Ecto neural progenitor cell (in vitro differentiated cells): ENCODE measurements around the gene TAS1R2.
A peak's percentile ranks its signal among the peaks of the same experiment; 100 is the strongest.
"Not testable (repeated sequence)": the region's sequence is repeated elsewhere in the genome, so short reads cannot be mapped to it uniquely, and the experiment has no call there.

Experiments used
- DNase-seq: peaks from one replicate; pipeline ENCODE4 v3.0.0-alpha.2; 2018; ENCODE audit warnings: low spot score

TAS1R2 gene

GRCh38 chr1:18859560-18859959 is at the start of gene TAS1R2:
Gene TAS1R2, minus strand, starts transcription at chr1:18859660. Its CDS starts 0 bp downstream, at chr1:18859660.
- no peak for DNase-seq

DNA sequence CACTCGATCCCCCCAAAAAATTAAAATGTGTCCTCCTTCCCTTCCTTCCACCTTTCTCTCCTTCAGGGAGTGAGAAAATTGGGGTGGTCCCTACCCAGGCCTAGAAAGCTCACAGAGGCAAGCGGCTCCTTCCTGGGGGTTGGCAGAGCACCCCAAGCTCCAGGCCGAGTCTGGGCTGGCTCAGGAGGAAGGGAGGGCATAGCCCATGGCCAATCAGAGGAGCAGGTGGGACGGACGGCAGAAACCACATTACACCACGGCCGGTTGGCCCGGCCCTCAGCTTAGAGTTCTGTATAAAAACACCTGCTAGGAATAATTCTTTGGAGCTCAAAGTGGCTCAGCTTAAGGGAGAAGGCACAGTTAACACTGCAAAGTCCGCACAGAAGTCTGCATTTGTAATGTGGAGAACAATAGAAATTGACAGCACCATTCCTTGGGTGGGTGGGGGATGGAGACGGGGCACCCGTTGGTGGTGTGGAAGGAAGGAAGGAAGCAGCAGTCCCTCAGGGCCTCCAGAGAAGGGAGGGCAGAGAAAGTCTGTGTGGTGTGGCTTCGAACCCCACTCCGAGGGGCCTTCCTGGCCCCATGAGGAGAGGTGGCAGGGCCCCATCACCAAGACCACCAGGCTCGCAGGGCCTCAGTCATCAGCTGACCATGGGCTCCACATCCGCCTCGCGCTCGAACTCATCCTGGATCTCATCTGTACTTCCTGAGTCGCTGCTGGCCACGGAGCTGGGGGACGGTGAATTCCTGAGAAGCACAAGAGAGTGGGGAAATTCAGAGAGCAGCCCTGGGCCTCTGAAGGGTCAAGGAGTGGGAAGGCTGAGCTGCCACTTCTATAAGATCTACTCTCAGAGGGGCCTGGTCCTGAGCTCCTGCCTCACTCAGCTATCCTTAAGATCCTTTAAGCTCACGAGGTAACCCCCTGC is 48.7 kb upstream of the TAS1R2 start:
- DNase-seq: no peak

DNA sequence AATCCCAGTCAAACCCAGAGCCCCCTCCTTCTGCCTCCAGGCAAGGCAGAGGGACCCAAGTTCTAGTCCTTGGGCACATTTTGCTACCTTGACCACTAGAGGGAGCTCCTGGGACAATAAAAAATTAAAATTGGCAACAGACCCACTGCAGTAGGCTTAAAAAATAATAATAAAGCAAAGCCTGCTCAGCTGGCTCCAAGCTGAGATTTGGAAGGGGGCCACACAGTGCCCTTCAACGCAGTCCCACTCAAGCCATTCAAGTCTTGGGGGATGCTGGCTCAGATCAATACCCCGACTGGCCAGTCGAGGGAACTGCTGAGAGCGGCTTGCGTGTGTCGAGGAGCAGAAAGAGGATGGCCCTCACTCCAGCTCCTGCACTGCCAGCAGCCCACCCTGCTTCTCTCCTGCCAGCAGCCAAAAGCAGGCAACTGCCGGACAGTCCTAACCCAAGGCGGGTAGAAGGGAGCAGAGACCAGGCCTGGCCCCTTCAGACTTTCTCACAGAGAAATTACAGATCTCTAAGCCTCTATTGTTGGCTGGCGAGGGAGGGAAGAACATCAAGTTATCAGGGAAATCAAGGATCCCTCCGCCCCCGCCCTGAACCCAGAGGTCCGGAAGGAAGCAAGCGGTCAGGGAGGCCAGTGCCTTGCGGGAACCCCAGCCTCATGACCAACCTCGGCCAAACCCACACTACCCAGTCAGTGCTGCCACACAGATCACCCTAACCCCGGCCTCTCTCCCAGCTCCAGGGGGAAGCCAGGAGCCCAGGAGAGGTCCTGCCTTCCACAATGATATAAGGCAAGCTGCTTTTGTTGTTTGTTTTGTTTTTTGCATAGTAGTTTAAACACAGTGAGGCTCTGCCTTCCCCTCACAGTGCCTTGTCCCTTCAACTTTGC is 47.8 kb upstream of the TAS1R2 start:
- DNase-seq: peak; percentile 73

DNA sequence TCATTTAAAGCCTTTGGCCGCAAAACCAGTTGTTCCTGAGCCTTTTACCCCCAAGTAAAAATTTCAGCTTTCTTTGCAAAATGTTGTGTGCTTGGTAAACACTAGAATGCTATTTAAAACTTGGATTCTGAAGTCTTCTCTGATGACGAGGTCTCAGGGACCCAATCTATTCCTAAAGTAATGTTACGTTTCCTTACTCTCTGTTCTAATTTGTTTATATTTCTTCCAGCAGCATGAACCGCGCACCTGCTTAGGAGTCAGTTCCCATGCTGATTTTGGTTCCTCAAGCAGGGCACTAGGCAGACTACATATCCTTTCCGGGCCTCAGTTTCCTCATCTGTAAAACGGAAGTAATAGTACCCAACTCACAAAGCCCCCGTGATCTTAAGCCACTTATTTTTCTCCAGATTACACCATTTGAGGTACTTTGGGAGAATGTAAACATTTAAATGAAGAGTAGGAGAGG is 43.9 kb upstream of the TAS1R2 start:
- no peak for DNase-seq

- DNase-seq: peak; percentile 97
These were observed 43.2 kb upstream of the TAS1R2 start, which contains the start of gene ALDH4A1 for GRCh38 chr1:18902523-18903290. Gene ALDH4A1, minus strand, starts transcription at chr1:18902555. Its CDS starts 32 bp downstream, at chr1:18902523.

GRCh38 chr1:18901952-18902522 is 42.6 kb upstream of the TAS1R2 start:
- no peak for DNase-seq

DNA sequence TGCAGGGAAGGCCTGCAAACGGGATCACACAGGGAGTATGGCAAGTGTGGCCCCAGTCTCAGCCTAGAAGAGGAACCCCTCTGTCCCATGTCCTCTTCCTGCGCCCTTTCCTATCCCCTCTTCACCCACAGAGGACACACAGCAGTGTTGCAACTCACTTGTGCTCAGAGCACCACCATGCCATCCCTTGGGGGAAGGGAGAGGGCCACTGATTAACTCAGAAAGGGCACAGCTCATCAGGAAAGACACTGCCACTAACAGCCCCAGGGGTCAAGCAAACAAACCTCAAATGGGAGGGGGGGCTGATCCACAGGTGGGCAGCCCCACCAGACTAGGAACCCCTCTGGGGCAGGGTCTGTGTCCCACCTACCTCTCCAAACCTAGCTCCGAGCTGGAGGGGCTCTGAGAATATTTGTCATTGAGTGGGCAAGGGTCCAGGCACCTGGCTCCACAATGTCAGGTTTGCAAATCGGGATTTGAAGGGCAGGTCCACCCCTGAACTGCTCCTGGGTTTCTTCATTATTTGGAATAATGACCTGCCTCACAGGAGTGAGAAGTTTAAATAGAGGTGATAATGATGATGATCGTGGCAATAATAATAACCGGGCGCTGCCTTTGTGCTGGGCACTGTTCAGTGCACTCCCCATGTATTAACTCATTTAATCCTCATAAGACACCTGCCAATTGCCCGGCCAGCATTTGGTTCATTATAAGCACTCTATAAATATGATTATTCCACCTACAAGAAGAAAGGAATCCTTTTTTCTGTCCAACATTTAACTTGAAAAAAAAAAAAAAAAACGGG is 41.9 kb upstream of the TAS1R2 start:
- DNase-seq: no peak

DNA sequence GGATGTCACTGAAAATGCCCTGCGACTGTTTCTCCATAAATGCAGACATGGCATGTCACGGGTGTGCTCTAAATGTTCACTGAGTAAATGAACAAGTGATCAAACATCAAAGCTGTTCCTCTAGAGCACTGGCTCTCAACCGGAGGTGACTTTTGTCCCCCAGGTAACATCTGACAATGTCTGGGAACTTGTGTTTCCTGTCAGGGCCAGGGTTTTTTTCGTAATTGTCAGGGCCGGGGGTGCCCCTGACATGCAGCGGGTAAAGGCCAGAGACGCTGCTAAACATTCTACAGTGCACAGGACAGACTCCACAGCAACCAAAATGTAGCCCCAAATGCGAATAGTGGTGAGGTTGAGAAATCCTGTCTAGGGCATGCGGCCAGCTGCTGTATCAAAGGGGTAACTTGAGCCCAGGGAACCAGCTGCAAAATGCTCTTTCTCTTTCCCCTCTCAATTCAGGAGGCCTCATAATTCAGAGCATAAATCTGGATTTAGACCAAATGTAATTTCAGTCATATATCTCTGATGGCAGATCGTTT is 40.9 kb upstream of the TAS1R2 start:
- no peak for DNase-seq

DNA sequence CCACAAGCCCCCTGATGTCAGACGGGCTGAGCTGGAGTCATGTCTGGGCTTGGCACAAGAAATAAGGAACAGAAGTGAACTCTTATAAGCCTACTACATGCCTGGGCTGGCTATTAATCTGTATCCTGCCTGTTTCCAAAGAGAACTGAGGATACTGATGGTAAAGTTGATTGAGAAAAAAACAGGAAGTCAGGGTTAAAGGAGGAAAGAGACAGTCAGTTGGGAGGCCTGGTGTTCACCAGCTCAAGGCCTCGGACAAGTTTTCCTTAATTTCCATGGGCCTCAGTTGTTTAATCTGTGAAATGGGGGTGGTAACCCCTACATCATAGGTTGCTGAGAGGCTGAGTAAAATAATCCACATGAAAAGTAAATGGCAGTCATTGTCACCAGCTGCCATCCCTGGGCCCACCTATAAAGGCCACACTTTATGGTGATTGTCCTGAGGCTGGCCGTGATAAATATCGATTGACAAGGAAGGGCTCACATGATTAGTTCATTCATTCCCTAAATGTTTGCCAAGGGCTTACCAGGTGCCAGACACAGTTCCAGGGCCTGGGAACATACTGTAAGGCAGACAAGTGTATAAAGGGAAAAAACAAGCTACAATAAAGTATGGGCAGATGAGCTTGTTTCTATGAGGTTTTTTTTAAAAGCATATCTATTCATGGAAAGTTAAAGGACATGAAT is 40.0 kb upstream of the TAS1R2 start:
- no peak for DNase-seq

DNA sequence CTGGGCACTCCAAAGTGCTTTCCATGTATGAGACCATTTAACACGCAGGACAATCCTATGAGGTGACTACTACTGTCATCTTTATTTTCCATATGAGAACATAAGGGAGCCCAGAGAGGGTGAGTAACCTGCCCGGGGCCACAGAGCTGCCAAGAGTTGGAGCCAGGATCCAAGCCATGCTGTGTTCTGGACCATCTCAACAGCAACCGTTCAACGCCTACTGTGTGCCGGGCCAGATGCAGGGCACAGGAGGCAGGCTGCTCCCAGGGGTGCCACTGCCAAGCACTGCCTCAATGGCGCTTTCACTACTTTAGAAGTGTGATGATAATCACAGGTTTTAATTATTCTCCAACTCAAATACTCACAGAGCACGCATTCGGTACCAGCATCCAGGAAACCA is 39.1 kb upstream of the TAS1R2 start:
- no peak for DNase-seq

- DNase-seq: no peak
These were observed 35.9 kb upstream of the TAS1R2 start for GRCh38 chr1:18895317-18895716.

DNA sequence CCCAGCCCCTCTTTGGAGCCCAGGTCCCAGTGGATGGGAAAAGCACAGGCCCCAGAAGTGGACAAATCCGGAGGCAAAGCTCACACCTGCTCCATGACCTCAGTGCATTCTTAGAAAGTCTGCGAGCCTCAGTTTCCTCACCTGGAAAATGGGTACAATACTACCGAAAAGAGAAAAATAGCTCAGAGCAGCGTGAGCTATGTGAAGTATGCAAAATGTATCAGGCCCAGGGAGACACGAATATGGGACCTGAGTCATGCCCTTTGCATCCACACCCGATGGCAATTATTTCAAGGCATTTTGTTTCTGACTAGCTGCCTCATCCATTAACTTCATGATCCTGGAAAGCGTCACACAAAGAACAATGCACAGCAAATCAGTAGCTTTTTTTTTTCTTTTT is 33.7 kb upstream of the TAS1R2 start:
- no peak for DNase-seq

GRCh38 chr1:18891858-18892257 is 32.4 kb upstream of the TAS1R2 start:
- DNase-seq: not testable (repeated sequence)

DNA sequence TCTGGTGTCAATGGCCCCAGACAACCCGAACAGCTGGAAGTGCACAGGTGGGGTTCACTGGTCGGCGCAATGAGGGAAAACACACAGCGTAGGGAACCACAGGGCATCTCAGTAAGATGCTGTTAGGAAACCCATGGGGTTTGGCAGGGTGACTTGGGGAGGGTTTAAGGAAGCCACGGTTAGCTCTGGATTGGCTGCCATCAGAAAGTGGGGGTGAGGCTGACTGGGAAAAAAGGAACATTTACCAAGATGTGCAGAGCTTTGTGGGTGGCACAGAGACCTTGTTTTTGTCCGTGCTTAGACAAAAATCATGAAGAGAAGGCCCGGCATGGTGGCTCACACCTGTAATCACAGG is 31.9 kb upstream of the TAS1R2 start:
- DNase-seq: no peak

- no peak for DNase-seq
These were observed 31.4 kb upstream of the TAS1R2 start for GRCh38 chr1:18890706-18891425.

GRCh38 chr1:18886003-18886335 is 26.5 kb upstream of the TAS1R2 start:
- DNase-seq: no peak

DNA sequence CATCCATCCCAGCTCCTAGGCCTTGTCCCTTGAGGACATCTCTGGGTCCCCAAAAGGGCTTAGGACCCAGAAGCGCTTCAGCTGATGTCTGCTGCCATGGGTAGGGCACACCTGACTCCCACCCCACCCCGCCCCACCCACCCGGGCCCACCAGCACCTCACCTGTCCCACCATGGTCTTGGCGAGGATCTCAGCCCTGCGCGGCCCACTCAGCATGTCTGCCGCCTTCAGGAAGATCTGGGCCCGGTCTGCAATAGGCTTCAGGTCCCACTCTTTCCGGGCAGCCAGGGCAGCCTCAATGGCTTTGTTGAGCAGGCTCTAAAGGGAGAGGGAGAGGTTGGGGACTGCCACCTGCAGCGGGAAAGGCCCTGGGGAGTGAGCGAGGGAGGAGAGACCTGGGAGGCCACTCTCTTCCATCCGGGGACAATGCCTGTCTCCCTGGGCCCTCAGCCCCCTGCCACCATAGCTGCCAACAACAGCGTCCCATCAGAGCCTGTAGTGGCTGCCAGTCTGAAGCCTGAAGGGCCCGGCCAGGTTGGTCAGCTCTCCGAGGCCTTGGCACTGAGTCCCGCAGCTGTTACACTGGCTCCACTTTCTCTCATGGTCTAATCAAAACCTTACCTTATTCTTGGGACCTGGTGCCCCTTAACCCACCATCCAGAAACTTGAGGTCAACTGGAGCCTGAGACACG is 26.0 kb upstream of the TAS1R2 start:
- DNase-seq: no peak

DNA sequence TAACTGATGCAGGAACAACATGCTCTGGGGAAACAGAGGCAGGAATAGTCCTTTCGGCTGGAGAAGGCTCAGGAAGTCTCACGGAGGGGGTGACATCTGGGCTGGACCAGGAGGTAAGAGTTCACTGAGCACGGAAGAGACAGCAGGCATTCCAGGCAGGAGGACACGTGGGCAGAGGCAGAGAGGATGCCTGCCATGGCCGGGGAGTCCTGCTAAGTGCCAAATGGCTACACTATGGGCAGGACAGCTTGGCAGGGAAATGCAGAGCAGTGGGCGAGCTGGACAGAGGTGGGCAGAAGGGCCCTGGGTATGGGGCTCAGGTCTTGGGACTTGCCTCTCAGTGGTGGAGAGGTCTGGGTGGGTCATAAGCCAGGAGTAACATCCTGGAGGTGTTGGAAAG is 25.3 kb upstream of the TAS1R2 start:
- DNase-seq: no peak

GRCh38 chr1:18884419-18884717 is 24.9 kb upstream of the TAS1R2 start:
- no peak for DNase-seq
